Aorta (tissue), 5 donors: ENCODE measurements around the gene NSF. TPM values are rescaled to one million over a fixed set of nuclear protein-coding genes. Genes with fewer than 3 reads are reported as not detected.

ENCODE experiments used
- ATAC-seq: fragments of 200-7000 bp; cut with Tn5 transposase; one replicate; pipeline ENCODE4 v1.9.1; 2022; ENCODE audit warnings: moderate library complexity; ENCODE audit not compliant: low FRiP score
- DNase-seq, 2 donors: peaks; one replicate each; pipeline ENCODE4 v3.0.0-alpha.2; 2020
- H3K27ac ChIP-seq, 2 donors: one replicate each; pipeline ENCODE4 v1.5.1; 2013; ENCODE audit warnings: low read length in 2 of 2, mild to moderate bottlenecking in 2 of 2, moderate library complexity in 2 of 2, control low read depth in 1 of 2, inconsistent platforms in 1 of 2, low read depth in 1 of 2
- H3K27me3 ChIP-seq, 2 donors: one replicate each; pipeline ENCODE4 v1.6.1; 2013; ENCODE audit warnings: control low read depth in 1 of 2, low read length in 1 of 2, mild to moderate bottlenecking in 1 of 2, moderate library complexity in 1 of 2; ENCODE audit not compliant: insufficient read depth in 2 of 2, control insufficient read depth in 1 of 2
- H3K36me3 ChIP-seq, 2 donors: one replicate each; pipeline ENCODE4 v1.6.1; 2013; ENCODE audit warnings: control low read depth in 1 of 2, low read length in 1 of 2, mild to moderate bottlenecking in 1 of 2; ENCODE audit not compliant: insufficient read depth in 2 of 2, control insufficient read depth in 1 of 2
- H3K4me1 ChIP-seq, 2 donors: one replicate each; pipeline ENCODE4 v1.6.1; 2013; ENCODE audit warnings: low read length in 2 of 2, control low read depth in 1 of 2, mild to moderate bottlenecking in 1 of 2, moderate library complexity in 1 of 2; ENCODE audit not compliant: insufficient read depth in 2 of 2, control insufficient read depth in 1 of 2
- H3K4me3 ChIP-seq, 2 donors: one replicate each; pipeline ENCODE4 v1.5.1; 2013; ENCODE audit warnings: low read length in 2 of 2, control low read depth in 1 of 2, mild to moderate bottlenecking in 1 of 2
- H3K9me3 ChIP-seq: one replicate; pipeline ENCODE4 v1.6.1; 2013; ENCODE audit warnings: mild to moderate bottlenecking, low read length; ENCODE audit not compliant: control insufficient read depth
- WGBS, 2 donors: extraction: QIAGEN DNeasy Blood & Tissue Kit; methylation state at CpG; one replicate each; pipeline ENCODE4 v1.1.7; 2013; 5-methylcytosine and 5-hydroxymethylcytosine counted together
- intact Hi-C, 2 donors: fragments of 100-400 bp; cut with DNase I; formaldehyde crosslinking; loops; one replicate each; pipeline versions ENCODE4 v1.14.2 to v1.15.0; 2022
- polyA plus RNA-seq, 2 donors: library from polyadenylated mRNA; stranded (reverse); fragments of 200-250 nt; gene quantifications; one replicate each; pipeline ENCODE4 v1.2.3, GENCODE V29; 2013
- total RNA-seq, 2 donors: library from RNA; stranded (reverse); fragmentation: NEBNext Ultra II Directional; extraction: Animal tissue kit (Norgen Biotek cat#: 25700); gene quantifications; one replicate each; pipeline ENCODE4 v1.2.1, GENCODE V29; 2021
- donor health status: healthy with polysubstance abuse.
- donor health status: Bipolar disorder and iron deficiency.
- donor health status: DM: no; HTN: no; CAD: no.
- donor health status: DM: no; HTN: no; CAD: no.
- donor health status: DM: yes; HTN: yes; CAD: no.

NSF gene
- total and polyA plus RNA-seq, 4 donors: 10.6 to 34.5 (median 22.9) TPM

DNA sequence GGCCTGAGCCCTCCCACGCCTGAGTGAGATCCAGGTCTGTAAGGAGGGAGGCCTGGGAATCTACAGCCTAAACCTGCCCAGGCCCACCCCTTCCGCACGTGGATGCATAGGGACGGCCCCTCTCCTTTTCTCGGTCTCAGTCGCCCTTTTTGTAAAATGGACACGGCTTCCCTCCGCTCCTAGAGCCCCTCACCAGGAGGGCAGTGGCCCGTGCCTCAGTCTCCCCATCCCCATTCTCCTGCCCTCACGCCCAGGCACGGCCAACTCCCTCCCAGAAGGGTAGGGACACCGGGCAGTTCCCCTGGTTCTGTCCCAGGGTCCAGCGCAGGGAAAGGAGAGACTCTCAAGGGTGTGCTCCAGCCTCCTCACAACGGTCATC, 180.0 kb downstream of the NSF start:
- WGBS, 2 donors: 69 to 72% methylated on average over 14 of the region's 14 CpGs
- peak in 1 of 2 donors; percentile 66 for DNase-seq
- H3K4me1 ChIP-seq: no peaks in the 10 kb centered on the region
- H3K27ac ChIP-seq: no peak overlapping the region
- ATAC-seq: no peak
- no peaks in the 10 kb centered on the region for H3K27me3 ChIP-seq
- H3K36me3 ChIP-seq: no peaks in the 10 kb centered on the region
- H3K4me3 ChIP-seq: no peak overlapping the region
- intact Hi-C loops: no loop called here
- no peaks in the 10 kb centered on the region for H3K9me3 ChIP-seq

DNA sequence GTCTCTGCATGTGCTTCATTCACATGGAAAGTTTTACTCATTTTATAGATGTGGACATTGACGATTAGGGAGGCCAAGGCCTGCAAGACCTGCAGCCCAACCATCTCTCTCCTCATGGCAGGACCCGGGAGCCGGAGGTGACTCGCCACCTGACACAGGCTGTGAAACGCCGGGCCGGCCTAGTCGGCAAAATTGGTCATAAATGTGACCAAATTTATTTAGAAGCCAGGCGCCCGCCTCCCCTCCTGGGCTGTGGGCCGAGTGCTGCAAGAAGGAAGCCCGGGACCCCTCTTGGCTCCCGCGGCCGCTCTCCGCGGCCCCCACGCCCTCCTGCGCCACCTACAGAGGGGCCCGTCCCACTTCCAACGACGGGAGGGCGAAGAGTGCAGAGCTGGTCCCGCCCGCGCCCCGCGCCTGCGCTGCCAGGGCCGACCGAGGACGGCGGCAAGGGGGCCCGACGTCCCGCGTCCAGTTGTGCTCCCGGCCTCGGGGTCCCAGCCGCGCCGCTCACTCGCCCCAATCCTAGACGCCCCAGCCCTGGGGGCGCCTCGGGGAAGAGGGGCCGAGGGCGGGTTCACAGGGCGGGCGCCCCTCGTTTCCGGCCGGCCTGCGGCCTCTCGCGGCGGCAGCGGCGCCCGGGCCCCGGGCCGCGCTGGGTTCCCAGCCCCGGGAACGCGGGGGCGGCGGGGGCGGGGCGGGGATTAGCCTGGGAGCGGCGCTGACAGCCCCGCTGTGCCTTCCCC, 180.5 kb downstream of the NSF start:
- H3K36me3 ChIP-seq: no peaks in the 10 kb centered on the region
- 4 to 10% methylated on average over 36 to 73 of the region's 73 CpGs for WGBS, 2 donors
- no peaks in the 10 kb centered on the region for H3K4me1 ChIP-seq
- intact Hi-C loops: no loop called here
- H3K27ac ChIP-seq: no peak overlapping the region
- ATAC-seq (peak; percentile 44), DNase-seq (peak in 1 of 2 donors; percentile 80)
- peak overlapping the region; percentile 49 to 68 for H3K4me3 ChIP-seq
- H3K9me3 ChIP-seq: no peaks in the 10 kb centered on the region
- no peaks in the 10 kb centered on the region for H3K27me3 ChIP-seq

DNA sequence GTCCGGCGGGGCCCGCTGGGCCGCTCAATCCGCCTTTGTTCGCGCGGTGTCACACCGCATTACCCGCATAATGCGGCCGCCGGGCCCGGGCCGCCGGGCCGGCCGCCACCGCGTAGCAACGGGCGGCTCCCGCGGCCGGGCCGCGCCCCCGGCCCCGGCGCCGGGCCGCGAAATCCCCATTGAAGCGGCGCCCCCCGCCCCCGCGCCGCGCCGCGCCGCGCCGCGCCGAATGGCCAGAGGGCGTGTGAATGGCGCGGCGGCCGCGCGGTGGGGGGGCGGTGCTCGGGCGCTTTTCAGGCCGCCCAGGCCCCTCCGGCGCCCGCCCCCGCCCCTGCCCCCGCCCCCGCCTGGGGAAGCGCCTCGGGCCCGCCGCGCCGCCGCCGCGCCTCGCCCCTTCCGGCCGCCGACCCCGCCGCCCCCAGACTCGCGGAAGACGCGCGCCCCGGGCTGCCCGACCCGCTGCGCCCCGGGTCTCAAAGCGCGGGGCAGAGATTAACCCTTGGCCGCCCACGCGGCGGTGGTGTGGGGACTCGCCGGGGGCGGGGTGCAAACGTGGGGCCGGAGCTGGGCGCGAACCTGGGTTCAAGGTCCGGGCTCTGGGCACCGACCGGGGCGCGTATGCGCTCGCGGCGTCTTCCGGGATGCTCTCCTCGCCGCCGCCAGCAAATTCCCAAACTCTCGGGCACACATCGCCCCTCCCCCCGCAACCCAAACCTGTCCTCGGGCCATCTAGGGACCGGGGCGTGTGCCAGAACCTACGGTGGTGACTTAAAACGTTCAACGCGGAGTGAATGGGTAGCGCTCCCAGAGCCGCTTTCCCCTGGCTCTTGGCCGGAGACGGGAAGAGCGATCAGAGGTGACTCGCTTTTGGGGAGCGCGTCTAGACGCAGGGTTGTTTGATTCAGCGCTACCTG, 181.3 kb downstream of the NSF start:
- DNase-seq: peak in 1 of 2 donors; percentile 82
- H3K4me3 ChIP-seq: peak overlapping the region; percentile 49 to 68
- H3K9me3 ChIP-seq: no peaks in the 10 kb centered on the region
- H3K27me3 ChIP-seq: no peaks in the 10 kb centered on the region
- no peak for ATAC-seq
- WGBS, 2 donors: 2 to 5% methylated on average over 56 to 135 of the region's 135 CpGs
- no peaks in the 10 kb centered on the region for H3K36me3 ChIP-seq
- no peak overlapping the region for H3K27ac ChIP-seq
- no peaks in the 10 kb centered on the region for H3K4me1 ChIP-seq
- intact Hi-C loops: no loop called here

DNA sequence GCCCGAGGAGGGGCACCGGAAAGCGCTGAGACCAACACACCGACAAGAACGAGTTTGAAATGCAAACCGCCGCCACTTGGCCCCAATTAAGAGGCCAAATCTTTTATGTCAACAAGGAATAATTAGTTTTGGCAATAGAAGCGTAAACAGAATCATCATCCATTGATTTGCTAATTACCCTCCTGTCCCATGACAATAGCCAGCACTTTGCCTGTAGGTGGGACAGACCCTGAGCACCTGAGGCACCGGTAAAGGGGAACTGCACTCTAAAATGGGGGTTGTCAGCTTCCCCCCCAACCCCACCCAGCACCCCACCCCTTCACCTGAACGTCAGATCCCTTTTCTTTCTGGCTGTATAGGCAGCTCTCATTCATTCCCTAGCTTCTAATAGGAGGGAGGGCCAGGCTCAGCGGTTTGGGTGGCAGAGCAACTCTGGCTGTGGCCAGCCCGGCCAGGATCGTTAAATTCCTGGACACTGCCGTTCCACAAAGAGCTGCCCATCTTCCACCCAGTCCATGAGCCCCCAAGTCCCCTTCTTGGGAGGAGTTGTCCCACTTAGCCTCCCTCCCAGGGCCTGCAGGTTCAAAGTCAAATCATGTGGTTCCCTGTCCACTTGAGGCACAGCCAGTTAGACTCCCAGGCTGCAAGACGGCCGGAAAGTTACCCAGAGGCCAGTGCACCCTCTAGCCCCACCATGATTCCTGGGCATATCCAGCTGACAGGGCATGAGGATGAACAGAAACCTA, 182.2 kb downstream of the NSF start:
- Histone ChIP-seq H3K27ac (no peak overlapping the region), H3K36me3 (no peaks in the 10 kb centered on the region)
- DNase-seq: no peak

DNA sequence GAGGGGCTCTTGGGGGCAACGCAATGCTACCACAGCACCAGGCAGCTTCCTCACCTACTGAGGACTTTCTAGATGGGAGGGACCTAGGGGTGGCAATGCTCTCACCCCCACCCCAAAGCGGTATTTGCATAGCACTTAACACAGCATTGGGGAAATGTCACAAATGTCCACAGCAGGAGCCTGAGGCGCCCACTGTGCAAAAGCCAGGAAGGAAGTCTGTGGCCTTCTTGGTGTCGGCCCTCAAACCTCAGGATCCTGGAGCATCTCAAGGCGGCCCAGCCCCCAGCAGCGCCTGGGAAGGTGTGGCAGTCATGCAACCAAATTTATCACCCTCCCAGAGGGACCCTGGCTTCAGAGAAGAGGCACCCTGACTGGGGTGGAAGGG, 182.7 kb downstream of the NSF start:
- no peaks in the 10 kb centered on the region for H3K27me3 ChIP-seq
- DNase-seq (no peak), ATAC-seq (no peak)
- no peaks in the 10 kb centered on the region for H3K36me3 ChIP-seq
- no peaks in the 10 kb centered on the region for H3K4me1 ChIP-seq
- WGBS, 2 donors: 89 to 91% methylated on average over 6 of the region's 6 CpGs
- H3K27ac ChIP-seq: no peak overlapping the region
- H3K4me3 ChIP-seq: no peak overlapping the region
- no peaks in the 10 kb centered on the region for H3K9me3 ChIP-seq
- intact Hi-C loops: no loop called here

More for the DNA sequence above, 182.2 kb downstream of the NSF start:
- H3K27me3 ChIP-seq: no peaks in the 10 kb centered on the region
- ATAC-seq: no peak
- no peaks in the 10 kb centered on the region for H3K4me1 ChIP-seq
- intact Hi-C loops: no loop called here
- WGBS, 2 donors: 30 to 32% methylated on average over 16 of the region's 16 CpGs
- H3K4me3 ChIP-seq: peak overlapping the region in 1 of 2 donors; percentile 49
- H3K9me3 ChIP-seq: no peaks in the 10 kb centered on the region

DNA sequence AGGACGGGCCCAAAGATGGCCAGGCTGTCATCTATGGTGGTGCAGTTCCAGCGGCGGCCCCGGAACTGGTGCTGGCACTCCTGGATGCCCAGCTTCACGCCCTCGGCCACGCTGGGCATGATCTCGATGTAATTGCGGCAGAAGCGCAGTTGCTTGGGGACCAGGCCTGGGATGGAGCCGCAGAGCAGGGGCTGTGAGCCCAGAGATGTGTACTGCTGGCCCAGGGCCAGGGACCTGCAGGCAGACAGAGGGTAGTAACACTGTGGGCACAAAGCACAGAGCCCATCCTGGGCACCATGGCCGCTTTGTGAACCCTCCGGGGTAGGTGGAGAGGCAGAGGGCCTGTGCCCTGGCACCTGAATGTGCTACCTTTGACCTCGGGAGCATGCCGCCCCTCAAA, 183.2 kb downstream of the NSF start:
- intact Hi-C loops: no loop called here
- H3K4me1 ChIP-seq: no peaks in the 10 kb centered on the region
- ATAC-seq (no peak), DNase-seq (peak in 1 of 2 donors; percentile 67)
- H3K27ac ChIP-seq: no peak overlapping the region
- H3K4me3 ChIP-seq: no peak overlapping the region
- WGBS, 2 donors: 89 to 90% methylated on average over 15 of the region's 15 CpGs
- H3K9me3 ChIP-seq: no peaks in the 10 kb centered on the region
- H3K27me3 ChIP-seq: no peaks in the 10 kb centered on the region
- H3K36me3 ChIP-seq: no peaks in the 10 kb centered on the region

DNA sequence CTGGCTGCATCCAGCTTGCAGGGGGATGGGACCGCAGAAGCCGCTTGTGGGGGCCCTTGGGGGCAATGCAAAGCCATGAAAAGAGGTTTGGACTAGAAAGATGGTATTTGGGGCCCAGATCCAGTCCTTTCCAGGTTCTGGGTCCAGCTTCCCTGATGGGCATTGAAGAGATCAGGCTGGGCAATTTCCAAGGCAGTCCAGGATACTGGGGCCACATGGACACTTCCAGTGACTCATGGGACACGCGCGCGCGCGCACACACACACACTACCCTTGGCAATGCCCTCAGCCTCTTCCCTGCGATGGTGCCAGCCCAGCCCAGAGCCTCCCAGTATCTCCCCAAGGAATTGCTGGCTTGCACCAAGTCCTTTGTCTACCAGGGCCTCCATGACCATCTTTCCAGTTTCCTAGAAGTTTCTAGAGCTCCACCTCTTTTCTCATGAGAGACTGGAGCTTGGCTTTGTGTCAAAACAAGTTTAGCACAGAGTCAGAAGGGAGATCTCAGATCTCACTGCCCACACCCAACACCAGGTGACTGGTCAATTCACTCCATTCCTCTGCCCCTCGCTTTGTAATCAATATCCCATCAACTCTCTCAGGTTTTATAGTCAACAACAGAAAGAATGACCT, 183.8 kb downstream of the NSF start:
- intact Hi-C loops: no loop called here
- H3K4me1 ChIP-seq: no peaks in the 10 kb centered on the region
- H3K27ac ChIP-seq: no peak overlapping the region
- no peaks in the 10 kb centered on the region for H3K36me3 ChIP-seq
- 90 to 93% methylated on average over 10 of the region's 10 CpGs for WGBS, 2 donors
- ATAC-seq (no peak), DNase-seq (peak in 1 of 2 donors; percentile 69)
- H3K9me3 ChIP-seq: no peaks in the 10 kb centered on the region
- H3K4me3 ChIP-seq: no peak overlapping the region
- H3K27me3 ChIP-seq: no peaks in the 10 kb centered on the region

DNA sequence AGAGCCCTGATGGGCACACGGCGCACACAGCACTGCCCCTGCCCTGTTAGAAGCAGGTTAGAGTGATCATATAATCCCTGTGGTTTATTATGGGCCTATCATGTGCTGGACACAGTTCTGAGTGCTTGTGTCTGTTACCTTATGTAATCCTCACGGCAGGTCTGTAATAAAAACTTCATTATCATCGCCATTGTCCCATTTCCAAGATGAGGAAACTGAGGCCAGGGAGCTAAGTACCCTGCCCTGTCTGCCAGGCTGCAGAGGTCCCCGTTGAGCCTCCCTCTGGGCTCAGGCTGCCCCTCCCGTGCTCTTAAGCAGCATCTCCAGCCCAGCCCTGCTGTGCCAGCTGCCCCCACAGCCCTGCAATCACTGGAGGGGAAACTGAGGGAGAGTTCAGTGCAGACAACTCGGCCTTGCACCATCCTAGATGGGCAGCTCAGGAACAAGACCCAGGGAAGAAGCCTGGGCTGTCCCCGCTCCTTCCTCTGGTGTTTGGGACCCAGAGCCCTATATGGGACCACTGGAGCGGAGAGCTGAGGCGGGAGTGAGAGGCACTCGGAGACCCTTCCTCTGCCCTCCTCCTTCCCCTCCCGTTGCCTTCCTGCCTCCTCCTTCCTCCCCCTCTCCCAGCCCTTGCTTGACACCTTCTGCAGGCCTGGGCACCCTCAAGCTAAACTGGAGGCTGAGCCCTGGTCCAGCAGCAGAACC, 186.0 kb downstream of the NSF start:
- DNase-seq (peak in 1 of 2 donors; percentile 63), ATAC-seq (no peak)
- Histone ChIP-seq H3K4me3 (no peak overlapping the region), H3K9me3 (no peaks in the 10 kb centered on the region), H3K27me3 (no peaks in the 10 kb centered on the region), H3K36me3 (no peaks in the 10 kb centered on the region), H3K27ac (no peak overlapping the region), H3K4me1 (no peaks in the 10 kb centered on the region)
- intact Hi-C loops: no loop called here
- WGBS, 2 donors: 79 to 82% methylated on average over 12 of the region's 12 CpGs
